Activated naive CD4-positive, alpha-beta T cell treated with anti-CD3 and anti-CD28 coated beads, Interleukin-2, amount 50 U/mL, for 72 hours (primary cell): ENCODE measurements around the gene GRAMD1C. TPM values are rescaled to one million over a fixed set of nuclear protein-coding genes. Genes with fewer than 3 reads are reported as not detected.

Source experiments
- ATAC-seq, 2 donors: fragments of 150-1000 bp; cut with Tn5 transposase; 2 replicates each; pipeline ENCODE4 v1.10.0; 2021; ENCODE audit warnings: mild to moderate bottlenecking in 2 of 2, moderate library complexity in 2 of 2
- DNase-seq, 2 donors: peaks; one replicate each; pipeline ENCODE4 v3.0.0; 2021 to 2022; ENCODE audit warnings: low spot score in 2 of 2
- H3K27ac Mint-ChIP-seq, 2 donors: one replicate each; pipeline ENCODE4 v1.8.0; 2022; ENCODE audit warnings: mild to moderate bottlenecking in 2 of 2, mixed read lengths in 2 of 2
- H3K36me3 Mint-ChIP-seq, 2 donors: one replicate each; pipeline ENCODE4 v1.8.0; 2022; ENCODE audit warnings: mixed read lengths in 2 of 2
- H3K9me3 Mint-ChIP-seq, 2 donors: one replicate each; pipeline ENCODE4 v1.8.0; 2022; ENCODE audit warnings: mixed read lengths in 2 of 2
- total RNA-seq, 2 donors: library from RNA; stranded (reverse); gene quantifications; one replicate each; pipeline ENCODE4 v1.2.3, GENCODE V29; 2022

Gene GRAMD1C
- total RNA-seq, 2 donors from 2014 or later = 0.48 to 2.1 TPM

GRCh38 chr3:113979916-113980315 lies 141.3 kb downstream of the GRAMD1C start:
- H3K27ac Mint-ChIP-seq = no peak overlapping the region
- DNase-seq (no peak), ATAC-seq (no peak)
- peaks cover 1 to 15% of the 10 kb centered on the region in 2 donors for H3K36me3 Mint-ChIP-seq
- peaks cover under 1% of the 10 kb centered on the region in 2 donors for H3K9me3 Mint-ChIP-seq

DNA sequence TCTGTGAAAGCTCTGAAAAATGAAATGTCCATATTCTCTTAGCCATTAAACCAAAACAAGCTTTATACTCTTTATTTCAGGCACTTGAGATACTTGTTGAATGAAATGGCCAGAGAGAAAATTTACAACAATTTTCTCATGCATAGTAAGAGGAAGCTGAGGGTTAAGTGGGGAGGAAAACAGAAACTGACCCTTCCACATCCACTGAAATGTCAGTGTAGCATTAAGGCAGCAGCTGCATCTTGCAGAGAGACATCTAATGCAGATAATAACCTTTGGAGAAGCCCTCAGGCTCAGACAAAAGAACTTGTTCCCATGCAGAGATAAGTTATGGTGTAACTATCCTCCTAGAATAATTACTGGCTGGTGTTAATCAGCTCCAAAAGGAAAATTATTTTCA lies 143.2 kb downstream of the GRAMD1C start:
- DNase-seq (no peak), ATAC-seq (no peak)
- Mint-ChIP-seq H3K27ac (no peak overlapping the region), H3K9me3 (no peaks in the 10 kb centered on the region), H3K36me3 (peaks cover 0 to 19% of the 10 kb centered on the region in 2 donors)

GRCh38 chr3:113983544-113983943 lies 145.0 kb downstream of the GRAMD1C start:
- H3K9me3 Mint-ChIP-seq = no peaks in the 10 kb centered on the region
- no peak for ATAC-seq
- no peak overlapping the region for H3K27ac Mint-ChIP-seq
- DNase-seq = no peak
- H3K36me3 Mint-ChIP-seq = peaks cover 0 to 16% of the 10 kb centered on the region in 2 donors

- Mint-ChIP-seq H3K9me3 (no peaks in the 10 kb centered on the region), H3K27ac (peak overlapping the region in 1 of 2 donors; percentile 21), H3K36me3 (peaks cover 0 to 16% of the 10 kb centered on the region in 2 donors)
- ATAC-seq (no peak), DNase-seq (no peak)
These were observed 147.0 kb downstream of the GRAMD1C start for GRCh38 chr3:113985541-113985940.

Other genes starting within 250 kb of the GRAMD1C start
- gene USF3, start 142.1 kb upstream of the GRAMD1C start, total RNA-seq = 10 to 100 TPM; 14.0 to 22.2 TPM
- 100 to 1,000 TPM; 101 to 109 TPM for gene NAA50, start 92.5 kb upstream of the GRAMD1C start, total RNA-seq
- gene ATP6V1A, start 91.8 kb upstream of the GRAMD1C start, total RNA-seq = 10 to 100 TPM; 48.8 to 69.5 TPM
- 1 to 10 TPM; 1.7 to 5.8 TPM for gene ZDHHC23, start 109.2 kb downstream of the GRAMD1C start, total RNA-seq
- gene CCDC191, start 217.7 kb downstream of the GRAMD1C start, total RNA-seq = 1 to 10 TPM in 1 of 2 donors, under 1 TPM in 1; 0.77 to 4.0 TPM
- gene QTRT2, start 217.9 kb downstream of the GRAMD1C start, total RNA-seq = 10 to 100 TPM; 28.9 to 38.0 TPM